WTC11 (cell line): ENCODE data around the gene ENTPD8. TPM values are rescaled to one million over a fixed set of nuclear protein-coding genes. Genes with fewer than 3 reads are reported as not detected.
"Not testable (repeated sequence)": the region's sequence is repeated elsewhere in the genome, so short reads cannot be mapped to it uniquely, and the experiment has no call there.

ENCODE experiments used
- ATAC-seq: fragments of 200-7000 bp; cut with Tn5 transposase; 2 replicates; pipeline ENCODE4 v1.10.0; 2021; ENCODE audit warnings: mild to moderate bottlenecking, moderate library complexity
- CTCF ChIA-PET: fragments of 300-600 bp; sonication (Branson Sonifier 250); formaldehyde crosslinking; loops from one replicate; lab custom pipeline; 2021; ENCODE audit warnings: antibody characterized with exemption; lab: Charles Lee
- POLR2A ChIA-PET: fragments of 350-600 bp; sonication (Branson Sonifier 250); formaldehyde crosslinking; loops from one replicate; lab custom pipeline; 2021; ENCODE audit warnings: antibody characterized with exemption; lab: Charles Lee
- DNase-seq: peaks from one replicate; pipeline ENCODE4 v3.0.0; 2021; ENCODE audit warnings: low spot score
- H3K27ac Mint-ChIP-seq: 2 replicates; pipeline ENCODE4 v1.8.0; 2021; ENCODE audit warnings: mixed read lengths
- H3K27me3 Mint-ChIP-seq: 2 replicates; pipeline ENCODE4 v1.8.0; 2021; ENCODE audit warnings: low read depth, mild to moderate bottlenecking, moderate library complexity, mixed read lengths
- H3K36me3 Mint-ChIP-seq: 2 replicates; pipeline ENCODE4 v1.8.0; 2021; ENCODE audit warnings: mixed read lengths
- H3K4me1 Mint-ChIP-seq: 2 replicates; pipeline ENCODE4 v1.8.0; 2022; ENCODE audit warnings: mixed read lengths
- H3K4me3 Mint-ChIP-seq: 2 replicates; pipeline ENCODE4 v1.8.0; 2021; ENCODE audit warnings: mild to moderate bottlenecking, moderate library complexity, mixed read lengths
- H3K9me3 Mint-ChIP-seq: 2 replicates; pipeline ENCODE4 v1.8.0; 2021; ENCODE audit warnings: mixed read lengths
- AFF4 ChIP-seq: sonication (generic); formaldehyde crosslinking; IDR thresholded peaks from 2 replicates; pipeline ENCODE4 v1.8.1; 2023; ENCODE audit warnings: mild to moderate bottlenecking, missing genetic modification reagents, borderline replicate concordance
- ATF1 ChIP-seq: sonication (generic); formaldehyde crosslinking; IDR thresholded peaks from 2 replicates; pipeline ENCODE4 v1.8.1; 2023; ENCODE audit warnings: mild to moderate bottlenecking, moderate library complexity, missing genetic modification reagents
- EMX1 ChIP-seq: fragments of 250-450 bp; sonication (Bioruptor Pico); IDR thresholded peaks from 2 replicates; pipeline ENCODE4 v1.8.0; 2021; ENCODE audit warnings: mild to moderate bottlenecking
- FOXK1 ChIP-seq: sonication (generic); formaldehyde crosslinking; IDR thresholded peaks from 2 replicates; pipeline ENCODE4 v1.8.0; 2022; ENCODE audit warnings: mild to moderate bottlenecking, moderate library complexity, missing genetic modification reagents
- GRHL2 ChIP-seq: fragments of 250-450 bp; sonication (Bioruptor Pico); IDR thresholded peaks from 2 replicates; pipeline ENCODE4 v1.8.0; 2022; ENCODE audit warnings: mild to moderate bottlenecking, moderate library complexity; ENCODE audit not compliant: insufficient replicate concordance, severe bottlenecking
- IRF1 ChIP-seq: sonication (generic); formaldehyde crosslinking; IDR thresholded peaks from 2 replicates; pipeline ENCODE4 v1.8.0; 2023; ENCODE audit warnings: missing genetic modification reagents
- JUN ChIP-seq: sonication (generic); formaldehyde crosslinking; IDR thresholded peaks from 2 replicates; pipeline ENCODE4 v1.8.0; 2023; ENCODE audit warnings: mild to moderate bottlenecking, missing genetic modification reagents
- NFE2L1 ChIP-seq: sonication (generic); formaldehyde crosslinking; IDR thresholded peaks from 2 replicates; pipeline ENCODE4 v1.8.1; 2023; ENCODE audit warnings: missing genetic modification reagents
- PREB ChIP-seq: sonication (generic); formaldehyde crosslinking; IDR thresholded peaks from 2 replicates; pipeline ENCODE4 v1.8.1; 2022; ENCODE audit warnings: mild to moderate bottlenecking, missing genetic modification reagents, moderate library complexity, borderline replicate concordance
- RELA ChIP-seq: sonication (generic); formaldehyde crosslinking; IDR thresholded peaks from 2 replicates; pipeline ENCODE4 v1.8.1; 2022; ENCODE audit warnings: missing genetic modification reagents, mild to moderate bottlenecking, borderline replicate concordance
- SOX15 ChIP-seq: fragments of 250-450 bp; sonication (Bioruptor Pico); IDR thresholded peaks from 2 replicates; pipeline ENCODE4 v1.9.0; 2021; ENCODE audit warnings: mild to moderate bottlenecking
- SP1 ChIP-seq: sonication (generic); formaldehyde crosslinking; conservative IDR thresholded peaks from 2 replicates; pipeline ENCODE4 v1.8.1; 2022; ENCODE audit warnings: missing genetic modification reagents
- STAT6 ChIP-seq: sonication (generic); formaldehyde crosslinking; conservative IDR thresholded peaks from 2 replicates; pipeline ENCODE4 v1.8.1; 2023; ENCODE audit warnings: mild to moderate bottlenecking, low read depth, missing genetic modification reagents, moderate library complexity
- TCF7 ChIP-seq: sonication (generic); formaldehyde crosslinking; IDR thresholded peaks from 2 replicates; pipeline ENCODE4 v1.8.0; 2022; ENCODE audit warnings: mild to moderate bottlenecking, low read depth, missing genetic modification reagents, moderate library complexity
- ZNF263 ChIP-seq: sonication (generic); formaldehyde crosslinking; IDR thresholded peaks from 2 replicates; pipeline ENCODE4 v1.8.1; 2022; ENCODE audit warnings: low read depth, mild to moderate bottlenecking, moderate library complexity, missing genetic modification reagents
- ZNF317 ChIP-seq: sonication (generic); formaldehyde crosslinking; IDR thresholded peaks from 2 replicates; pipeline ENCODE4 v1.8.1; 2023; ENCODE audit warnings: low read depth, mild to moderate bottlenecking, moderate library complexity, missing genetic modification reagents, borderline replicate concordance
- total RNA-seq: library from RNA; stranded (reverse); gene quantifications from 3 replicates; pipeline ENCODE4 v1.2.3, GENCODE V29; 2021
- TF ChIP-seq, protein P1 (sequence below): sonication (generic); formaldehyde crosslinking; IDR thresholded peaks from 2 replicates; pipeline ENCODE4 v1.8.0; 2022; ENCODE audit warnings: mild to moderate bottlenecking, missing genetic modification reagents

ENTPD8 gene
- total RNA-seq, 1 experiment from 2014 or later: 2.3 TPM

DNA sequence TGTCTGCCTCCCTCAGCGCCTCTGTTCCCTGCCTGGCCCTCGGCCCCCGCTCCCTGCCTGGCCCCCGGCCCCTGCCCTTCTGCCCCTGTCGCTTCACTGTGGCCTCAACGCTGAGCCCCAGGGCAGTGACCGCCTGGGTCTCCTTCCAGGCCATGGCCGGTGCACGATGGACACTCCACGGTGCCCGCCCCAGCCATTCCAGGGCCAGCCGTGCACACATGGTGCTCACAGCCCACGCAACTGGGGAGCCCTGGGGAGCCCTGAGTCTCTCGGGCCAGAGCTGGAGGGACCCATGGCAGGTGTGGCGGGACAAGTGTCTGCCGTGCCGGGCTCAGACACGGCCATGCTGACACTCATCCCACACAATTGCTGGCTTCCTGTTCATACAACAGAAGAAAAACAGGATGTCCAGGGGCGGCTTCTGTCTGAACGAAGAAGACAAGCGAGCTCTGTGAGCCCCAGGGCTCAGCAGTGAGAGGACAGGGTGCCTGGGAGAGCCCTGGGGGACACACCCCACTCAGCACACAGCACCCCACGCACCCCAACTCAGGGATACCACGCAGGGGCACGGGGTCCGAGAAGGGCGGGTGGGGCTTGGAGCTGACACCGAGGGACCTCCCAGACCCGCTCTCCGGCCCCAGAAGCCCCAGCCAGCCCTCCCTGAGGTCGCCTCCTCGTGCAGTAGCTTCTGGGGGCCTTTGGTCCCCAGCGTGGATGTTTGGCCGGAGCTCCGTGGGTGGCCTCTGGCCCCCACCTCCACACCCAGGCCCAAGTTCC, 53.9 kb downstream of the ENTPD8 start:
- Mint-ChIP-seq H3K9me3 (no peaks in the 10 kb centered on the region), H3K4me3 (no peak overlapping the region), H3K4me1 (peaks cover 2% of the 10 kb centered on the region; the same call in 1 of the 2 replicates), H3K27me3 (no peaks in the 10 kb centered on the region), H3K27ac (no peak overlapping the region), H3K36me3 (peaks cover 3% of the 10 kb centered on the region; the same call in 1 of the 2 replicates)
- no peak for ATAC-seq
- DNase-seq: no peak
- TF ChIP-seq IRF1 (CRISPR knock-in tag): no peak
- TF ChIP-seq AFF4 (CRISPR knock-in tag): no peak
- no peak for TF ChIP-seq SOX15 (CRISPR knock-in tag)
- TF ChIP-seq EMX1 (CRISPR knock-in tag): no peak
- TF ChIP-seq ZNF317 (CRISPR knock-in tag): no peak
- ChIA-PET POLR2A (no interaction called here), CTCF (interaction anchor here (1.4 kb wide), 1 partner anchor 36 kb away, joined by 6 read pairs; the partner anchor contains the start of genes EXD3 and NOXA1)

- H3K4me3 Mint-ChIP-seq, H3K27ac Mint-ChIP-seq, ATAC-seq, H3K36me3 Mint-ChIP-seq, H3K9me3 Mint-ChIP-seq, H3K27me3 Mint-ChIP-seq, H3K4me1 Mint-ChIP-seq, POLR2A ChIA-PET, DNase-seq: not testable (repeated sequence)
- CTCF ChIA-PET: interaction anchor here (1.4 kb wide), 1 partner anchor 36 kb away, joined by 6 read pairs; the partner anchor contains the start of genes EXD3 and NOXA1
Observed at GRCh38 chr9:137386507-137387113, 54.5 kb downstream of the ENTPD8 start.

- H3K4me3 Mint-ChIP-seq: no peak overlapping the region
- H3K36me3 Mint-ChIP-seq: peaks cover 3% of the 10 kb centered on the region; the same call in 1 of the 2 replicates
- no peaks in the 10 kb centered on the region for H3K27me3 Mint-ChIP-seq
- DNase-seq: no peak
- no peaks in the 10 kb centered on the region for H3K9me3 Mint-ChIP-seq
- no peak overlapping the region for H3K27ac Mint-ChIP-seq
- peaks cover 3% of the 10 kb centered on the region; the same call in 1 of the 2 replicates for H3K4me1 Mint-ChIP-seq
- POLR2A ChIA-PET: no interaction called here
- no peak for ATAC-seq
- CTCF ChIA-PET: interaction anchor here (0.5 to 1.0 kb wide), 2 partner anchors 23 to 83 kb away, joined by 3 read pairs; partner anchors contain the start of gene NRARP
- no peak for TF ChIP-seq ZNF263 (CRISPR knock-in tag)
- TF ChIP-seq NFE2L1 (CRISPR knock-in tag): no peak
- TF ChIP-seq FOXK1 (CRISPR knock-in tag): no peak
- no peak for TF ChIP-seq STAT6
- TF ChIP-seq, protein P1, sequence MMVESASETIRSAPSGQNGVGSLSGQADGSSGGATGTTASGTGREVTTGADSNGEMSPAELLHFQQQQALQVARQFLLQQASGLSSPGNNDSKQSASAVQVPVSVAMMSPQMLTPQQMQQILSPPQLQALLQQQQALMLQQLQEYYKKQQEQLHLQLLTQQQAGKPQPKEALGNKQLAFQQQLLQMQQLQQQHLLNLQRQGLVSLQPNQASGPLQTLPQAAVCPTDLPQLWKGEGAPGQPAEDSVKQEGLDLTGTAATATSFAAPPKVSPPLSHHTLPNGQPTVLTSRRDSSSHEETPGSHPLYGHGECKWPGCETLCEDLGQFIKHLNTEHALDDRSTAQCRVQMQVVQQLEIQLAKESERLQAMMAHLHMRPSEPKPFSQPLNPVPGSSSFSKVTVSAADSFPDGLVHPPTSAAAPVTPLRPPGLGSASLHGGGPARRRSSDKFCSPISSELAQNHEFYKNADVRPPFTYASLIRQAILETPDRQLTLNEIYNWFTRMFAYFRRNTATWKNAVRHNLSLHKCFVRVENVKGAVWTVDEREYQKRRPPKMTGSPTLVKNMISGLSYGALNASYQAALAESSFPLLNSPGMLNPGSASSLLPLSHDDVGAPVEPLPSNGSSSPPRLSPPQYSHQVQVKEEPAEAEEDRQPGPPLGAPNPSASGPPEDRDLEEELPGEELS: no peak
- no peak for TF ChIP-seq SP1 (CRISPR knock-in tag)
- no peak for TF ChIP-seq JUN (CRISPR knock-in tag)
- TF ChIP-seq GRHL2 (CRISPR knock-in tag): no peak
- no peak for TF ChIP-seq PREB (CRISPR knock-in tag)
- TF ChIP-seq TCF7 (CRISPR knock-in tag): no peak
- TF ChIP-seq ATF1: no peak
- TF ChIP-seq RELA (CRISPR knock-in tag): no peak
Observed at GRCh38 chr9:137385061-137385655, 56.0 kb downstream of the ENTPD8 start.
